Muscle layer of colon (tissue), 2 donors: ENCODE results near the gene SDHA.
"Not testable (repeated sequence)": the region's sequence is repeated elsewhere in the genome, so short reads cannot be mapped to it uniquely, and the experiment has no call there.

Experiments used
- H3K27ac ChIP-seq: one replicate; pipeline ENCODE4 v1.7.0; 2013; ENCODE audit warnings: low read depth, mild to moderate bottlenecking, low read length, moderate library complexity
- H3K27me3 ChIP-seq, 2 donors: one replicate each; pipeline ENCODE4 v1.7.0; 2013; ENCODE audit warnings: low read length in 2 of 2, mild to moderate bottlenecking in 2 of 2; ENCODE audit not compliant: insufficient read depth in 2 of 2, control insufficient read depth in 1 of 2
- H3K36me3 ChIP-seq: one replicate; pipeline ENCODE4 v1.7.0; 2013; ENCODE audit warnings: mild to moderate bottlenecking, low read length; ENCODE audit not compliant: insufficient read depth
- H3K4me1 ChIP-seq: one replicate; pipeline ENCODE4 v1.7.0; 2013; ENCODE audit warnings: mild to moderate bottlenecking, low read length; ENCODE audit not compliant: insufficient read depth
- H3K4me3 ChIP-seq, 2 donors: one replicate each; pipeline ENCODE4 v1.7.0; 2013; ENCODE audit warnings: low read length in 2 of 2, low read depth in 1 of 2, mild to moderate bottlenecking in 1 of 2, moderate library complexity in 1 of 2
- H3K9ac ChIP-seq: one replicate; pipeline ENCODE4 v1.7.0; 2013; ENCODE audit warnings: low read length
- H3K9me3 ChIP-seq: one replicate; pipeline ENCODE4 v1.7.0; 2013; ENCODE audit warnings: mild to moderate bottlenecking, low read length
- donor health status: abdominal sarcoma.
- donor health status: Adenocarcinoma of cecum.

SDHA gene

DNA sequence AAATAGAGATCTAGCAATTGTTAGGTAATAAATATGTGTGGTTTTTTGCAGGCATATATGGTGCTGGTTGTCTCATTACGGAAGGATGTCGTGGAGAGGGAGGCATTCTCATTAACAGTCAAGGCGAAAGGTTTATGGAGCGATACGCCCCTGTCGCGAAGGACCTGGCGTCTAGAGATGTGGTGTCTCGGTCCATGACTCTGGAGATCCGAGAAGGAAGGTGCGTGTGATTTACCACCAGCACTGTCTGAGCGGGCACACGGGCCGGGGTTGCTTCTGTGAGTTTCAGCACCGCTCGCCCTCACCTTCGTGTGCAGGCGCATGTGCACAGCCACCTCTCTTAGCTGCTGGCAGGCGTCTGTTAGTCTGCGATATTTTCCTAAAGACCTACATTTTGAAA lies 15.3 kb downstream of the SDHA start:
- not testable (repeated sequence) for H3K27me3 ChIP-seq, H3K4me3 ChIP-seq, H3K27ac ChIP-seq, H3K9me3 ChIP-seq, H3K4me1 ChIP-seq, H3K9ac ChIP-seq
- peaks cover 52% of the 10 kb centered on the region for H3K36me3 ChIP-seq

DNA sequence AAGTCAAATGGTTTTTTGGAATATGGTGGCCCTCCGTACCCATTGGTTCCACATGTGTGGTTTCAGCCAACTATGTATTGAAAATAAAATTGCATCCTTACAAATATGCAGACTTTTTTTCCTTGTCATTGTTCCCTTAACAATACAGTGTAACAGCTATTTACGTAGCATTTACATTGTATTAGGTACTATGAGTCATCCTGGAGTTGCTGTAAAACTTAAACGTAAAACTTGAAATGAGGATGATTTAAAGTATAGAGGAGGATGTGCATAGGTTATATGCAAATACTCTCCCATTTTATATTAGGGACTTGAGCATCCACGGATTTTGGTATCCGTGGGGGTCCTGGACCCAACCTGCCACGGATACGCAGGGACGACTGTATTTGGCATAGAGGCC lies 16.3 kb downstream of the SDHA start:
- Histone ChIP-seq H3K27ac (no peak overlapping the region), H3K9me3 (no peaks in the 10 kb centered on the region), H3K9ac (no peak overlapping the region), H3K36me3 (peaks cover 42% of the 10 kb centered on the region), H3K4me1 (no peaks in the 10 kb centered on the region), H3K4me3 (no peak overlapping the region), H3K27me3 (no peaks in the 10 kb centered on the region)

DNA sequence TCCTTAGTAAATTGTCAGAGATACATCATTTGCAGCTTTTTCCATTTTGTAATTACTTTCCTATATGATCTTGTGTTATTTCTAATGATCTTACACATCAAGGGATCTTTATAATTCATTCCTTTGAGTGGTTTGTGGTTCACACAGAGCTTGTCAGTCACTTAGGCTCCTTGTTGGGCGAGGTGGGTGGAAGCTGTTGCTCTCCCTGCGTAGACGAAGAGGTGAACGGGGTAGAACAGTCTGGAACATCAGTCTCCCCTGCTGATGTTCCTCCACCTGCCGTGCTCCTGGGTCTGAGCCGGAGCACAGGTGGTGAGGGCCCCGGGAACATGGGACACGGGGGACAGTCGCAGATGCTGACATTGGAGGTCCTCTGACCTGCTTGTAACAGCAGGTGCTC lies 17.4 kb downstream of the SDHA start:
- not testable (repeated sequence) for H3K9ac ChIP-seq, H3K4me1 ChIP-seq, H3K9me3 ChIP-seq, H3K27ac ChIP-seq, H3K4me3 ChIP-seq, H3K27me3 ChIP-seq
- H3K36me3 ChIP-seq = peaks cover 41% of the 10 kb centered on the region

DNA sequence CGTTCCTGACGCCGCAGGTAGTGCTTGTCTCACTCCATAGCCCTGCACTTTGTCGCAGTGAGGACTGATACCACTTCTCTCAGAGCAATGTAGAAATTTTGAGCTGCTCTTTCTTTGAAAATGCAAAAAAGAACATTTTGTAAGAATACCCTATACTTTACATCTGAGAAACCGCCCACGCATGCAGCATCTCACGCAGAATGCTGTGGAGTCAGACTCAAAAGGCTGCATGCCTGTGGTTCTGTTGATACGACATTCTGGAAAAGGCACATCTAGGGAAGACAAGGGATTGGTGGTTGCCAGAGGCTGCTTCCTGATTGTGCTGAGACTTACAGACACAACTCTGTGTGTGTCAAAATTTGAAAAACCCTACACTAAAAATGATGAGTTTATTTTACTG lies 19.8 kb downstream of the SDHA start:
- H3K9ac ChIP-seq, H3K9me3 ChIP-seq, H3K27me3 ChIP-seq, H3K4me3 ChIP-seq, H3K4me1 ChIP-seq, H3K27ac ChIP-seq: not testable (repeated sequence)
- peaks cover 50% of the 10 kb centered on the region for H3K36me3 ChIP-seq

DNA sequence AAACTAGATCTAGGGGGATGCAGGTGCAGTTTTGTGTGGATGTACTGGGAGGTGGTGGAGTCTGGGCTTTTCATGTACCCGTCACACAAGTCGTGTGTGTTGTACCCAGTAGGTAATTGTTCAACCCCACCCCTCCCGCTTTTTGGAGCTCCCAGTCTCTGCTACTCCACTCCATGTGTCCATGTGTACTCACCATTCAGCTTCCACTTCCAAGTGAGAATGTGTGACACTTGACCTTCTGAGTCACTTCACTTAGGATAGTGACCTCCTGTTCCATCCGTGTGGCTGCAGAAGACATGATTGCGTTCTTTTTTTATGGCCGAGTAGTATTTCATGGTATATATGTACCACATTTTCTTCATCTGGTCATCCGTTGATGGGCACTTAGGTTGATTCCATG lies 22.4 kb downstream of the SDHA start:
- H3K9me3 ChIP-seq, H3K4me3 ChIP-seq, H3K27ac ChIP-seq, H3K27me3 ChIP-seq, H3K9ac ChIP-seq, H3K4me1 ChIP-seq: not testable (repeated sequence)
- peaks cover 30% of the 10 kb centered on the region for H3K36me3 ChIP-seq

DNA sequence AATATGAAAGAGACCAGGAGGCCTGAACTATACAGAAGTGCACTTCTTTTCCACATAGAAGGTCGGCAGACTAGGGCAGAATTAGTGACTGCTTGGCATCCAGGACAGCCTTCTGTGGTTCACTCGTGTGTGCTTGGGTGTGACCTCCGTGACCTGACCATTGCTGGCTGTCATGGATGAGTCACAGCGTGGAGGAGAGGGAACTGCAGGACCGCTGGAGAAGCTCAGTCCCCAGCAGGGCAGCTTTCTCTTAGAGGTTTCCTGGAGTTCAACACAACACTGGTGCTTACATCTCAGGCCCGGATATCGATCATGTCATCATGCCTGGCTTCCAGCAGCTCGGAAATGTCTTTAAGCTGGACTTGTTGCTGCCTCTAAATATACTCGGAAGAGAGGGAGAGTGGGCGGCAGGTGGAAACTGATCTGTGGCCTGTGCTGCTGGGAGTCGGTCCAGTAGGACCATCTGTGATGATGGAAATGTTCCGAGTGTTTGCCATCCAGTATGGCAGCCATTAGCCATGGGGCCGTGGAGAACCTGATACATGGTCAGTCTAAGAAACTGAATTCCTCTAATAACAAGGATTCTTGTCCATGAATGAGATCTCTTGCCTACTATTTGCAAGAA lies 23.0 kb downstream of the SDHA start:
- H3K27me3 ChIP-seq, H3K4me1 ChIP-seq, H3K9ac ChIP-seq, H3K9me3 ChIP-seq, H3K4me3 ChIP-seq, H3K27ac ChIP-seq: not testable (repeated sequence)
- peaks cover 32% of the 10 kb centered on the region for H3K36me3 ChIP-seq

DNA sequence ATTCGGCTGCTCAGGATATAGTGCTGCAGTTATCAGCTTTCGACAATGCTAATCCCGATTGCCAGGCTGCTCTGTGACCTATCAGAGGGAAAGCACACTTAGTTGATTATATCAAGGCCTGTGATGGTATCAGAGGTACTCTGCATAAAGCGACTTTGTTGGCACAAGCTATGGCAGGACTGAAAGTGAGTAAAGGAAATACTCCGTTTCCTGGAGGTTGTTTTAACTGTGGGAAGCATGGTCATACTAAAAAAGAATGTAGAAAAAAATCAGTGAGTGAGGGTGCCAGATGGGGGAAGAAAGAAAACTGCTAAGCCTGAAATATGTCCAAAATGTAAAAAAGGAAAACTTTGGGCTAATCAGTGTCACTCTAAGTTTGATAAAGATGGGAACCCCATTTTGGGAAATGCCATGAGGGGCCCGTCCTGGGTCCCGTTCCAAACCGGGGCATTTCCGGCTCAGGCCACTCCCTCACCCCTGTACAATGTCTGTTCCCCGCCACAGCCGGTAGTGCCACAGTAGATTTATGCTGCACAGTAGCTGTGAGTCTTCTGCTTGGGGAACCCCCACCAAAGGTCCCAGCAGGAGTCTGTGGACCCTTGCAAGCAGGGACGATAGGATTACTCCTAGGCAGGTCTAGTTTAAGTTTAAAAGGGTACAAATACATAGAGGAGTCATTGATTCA lies 25.7 kb downstream of the SDHA start:
- H3K4me1 ChIP-seq, H3K4me3 ChIP-seq, H3K9me3 ChIP-seq, H3K9ac ChIP-seq, H3K27ac ChIP-seq, H3K27me3 ChIP-seq: not testable (repeated sequence)
- peaks cover 47% of the 10 kb centered on the region for H3K36me3 ChIP-seq

DNA sequence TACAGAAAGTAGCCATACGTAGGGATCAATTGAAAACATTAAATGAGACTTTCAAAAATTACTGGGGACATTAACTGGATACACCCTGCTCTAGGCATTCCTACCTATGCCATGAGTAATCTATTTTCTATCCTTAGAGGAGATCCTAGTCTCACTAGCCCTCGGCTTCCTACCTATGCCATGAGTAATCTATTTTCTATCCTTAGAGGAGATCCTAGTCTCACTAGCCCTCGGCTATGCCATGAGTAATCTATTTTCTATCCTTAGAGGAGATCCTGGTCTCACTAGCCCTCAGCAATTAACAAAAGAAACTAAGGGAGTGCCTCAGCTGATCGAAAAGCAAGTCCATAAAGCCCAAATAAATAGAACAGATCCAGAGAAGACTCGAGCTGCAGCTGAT lies 27.6 kb downstream of the SDHA start:
- peaks cover 47% of the 10 kb centered on the region for H3K36me3 ChIP-seq
- H3K27me3 ChIP-seq, H3K9ac ChIP-seq, H3K4me1 ChIP-seq, H3K9me3 ChIP-seq, H3K27ac ChIP-seq, H3K4me3 ChIP-seq: not testable (repeated sequence)

DNA sequence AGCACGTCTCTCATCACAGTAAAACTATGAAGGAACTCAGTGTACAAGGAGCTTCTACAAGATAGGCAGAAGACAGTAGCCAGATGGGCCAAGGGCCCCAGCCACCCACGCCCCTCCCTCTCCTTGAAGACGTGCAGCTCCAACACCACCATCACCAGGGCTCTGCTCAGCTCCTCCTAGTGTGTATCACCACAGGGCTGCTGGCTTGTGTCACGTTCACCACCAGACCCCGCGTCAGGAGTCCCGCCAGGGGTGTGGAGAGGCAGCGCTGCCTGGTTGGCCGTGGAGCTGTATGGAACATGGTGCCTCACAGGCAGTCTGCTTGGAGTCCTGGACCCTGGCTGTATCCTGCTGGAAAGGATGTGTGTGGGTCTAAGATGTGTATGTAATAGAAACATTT lies 32.3 kb downstream of the SDHA start:
- H3K36me3 ChIP-seq = peaks cover 27% of the 10 kb centered on the region
- H3K27ac ChIP-seq, H3K4me1 ChIP-seq: not testable (repeated sequence)

DNA sequence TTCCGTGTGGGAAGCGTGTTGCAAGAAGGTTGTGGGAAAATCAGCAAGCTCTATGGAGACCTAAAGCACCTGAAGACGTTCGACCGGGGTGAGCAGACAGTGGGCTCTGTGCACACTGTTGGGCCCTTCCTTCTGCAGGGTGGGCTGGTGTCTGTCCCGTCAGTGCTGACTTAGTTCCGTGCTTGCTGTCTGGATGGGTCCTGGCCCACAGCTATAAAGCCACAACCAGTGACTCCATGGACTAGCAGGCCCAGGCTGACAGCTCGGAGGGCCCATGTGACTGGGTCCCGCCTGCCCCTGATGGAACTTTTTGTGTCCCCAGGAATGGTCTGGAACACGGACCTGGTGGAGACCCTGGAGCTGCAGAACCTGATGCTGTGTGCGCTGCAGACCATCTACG lies 32.9 kb downstream of the SDHA start:
- H3K9me3 ChIP-seq, H3K27ac ChIP-seq, H3K4me1 ChIP-seq, H3K9ac ChIP-seq, H3K27me3 ChIP-seq, H3K4me3 ChIP-seq: not testable (repeated sequence)
- peaks cover 26% of the 10 kb centered on the region for H3K36me3 ChIP-seq

More for the DNA sequence above, 32.3 kb downstream of the SDHA start:
- not testable (repeated sequence) for H3K9ac ChIP-seq, H3K9me3 ChIP-seq, H3K4me3 ChIP-seq, H3K27me3 ChIP-seq

DNA sequence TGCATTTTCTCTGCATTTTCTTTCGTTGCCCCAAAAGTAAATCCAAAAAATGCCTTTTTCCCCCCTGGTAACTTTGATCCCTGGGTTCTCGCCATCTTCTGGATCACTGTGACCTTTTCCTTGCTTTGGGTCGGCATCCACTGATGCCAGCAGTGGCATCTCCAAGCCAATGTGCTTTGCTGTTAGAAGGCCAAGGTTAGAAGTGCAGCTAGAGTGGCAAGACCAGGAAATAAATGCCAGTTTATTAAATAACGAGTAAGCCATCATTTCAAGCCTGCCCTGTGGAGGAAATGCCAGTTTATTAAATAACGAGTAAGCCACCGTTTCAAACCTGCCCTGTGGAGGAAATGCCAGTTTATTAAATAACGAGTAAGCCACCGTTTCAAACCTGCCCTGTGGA lies 33.4 kb downstream of the SDHA start:
- H3K4me1 ChIP-seq, H3K27me3 ChIP-seq, H3K4me3 ChIP-seq, H3K27ac ChIP-seq, H3K9me3 ChIP-seq, H3K9ac ChIP-seq: not testable (repeated sequence)
- peaks cover 22% of the 10 kb centered on the region for H3K36me3 ChIP-seq

DNA sequence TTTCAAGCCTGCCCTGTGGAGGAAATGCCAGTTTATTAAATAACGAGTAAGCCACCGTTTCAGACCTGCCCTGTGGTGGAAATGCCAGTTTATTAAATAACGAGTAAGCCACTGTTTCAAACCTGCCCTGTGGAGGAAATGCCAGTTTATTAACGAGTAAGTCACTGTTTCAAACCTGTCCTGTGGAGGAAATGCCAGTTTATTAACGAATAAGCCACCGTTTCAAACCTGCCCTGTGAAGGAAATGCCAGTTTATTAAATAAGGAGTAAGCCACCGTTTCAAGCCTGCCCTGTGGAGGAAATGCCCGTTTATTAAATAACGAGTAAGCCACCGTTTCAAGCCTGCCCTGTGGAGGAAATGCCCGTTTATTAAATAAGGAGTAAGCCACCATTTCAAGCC lies 33.9 kb downstream of the SDHA start:
- peaks cover 24% of the 10 kb centered on the region for H3K36me3 ChIP-seq
- H3K27ac ChIP-seq, H3K9ac ChIP-seq, H3K4me3 ChIP-seq, H3K27me3 ChIP-seq, H3K9me3 ChIP-seq, H3K4me1 ChIP-seq: not testable (repeated sequence)
